ENCODE results near the gene FGF14. TPM values are rescaled to one million over a fixed set of nuclear protein-coding genes. Genes with fewer than 3 reads are reported as not detected.
"Not testable (repeated sequence)": the region's sequence is repeated elsewhere in the genome, so short reads cannot be mapped to it uniquely, and the experiment has no call there.

The FGF14 gene
- total RNA-seq, 4 donors from 2014 or later = 0.08 to 1.4 (median 0.22) TPM

DNA sequence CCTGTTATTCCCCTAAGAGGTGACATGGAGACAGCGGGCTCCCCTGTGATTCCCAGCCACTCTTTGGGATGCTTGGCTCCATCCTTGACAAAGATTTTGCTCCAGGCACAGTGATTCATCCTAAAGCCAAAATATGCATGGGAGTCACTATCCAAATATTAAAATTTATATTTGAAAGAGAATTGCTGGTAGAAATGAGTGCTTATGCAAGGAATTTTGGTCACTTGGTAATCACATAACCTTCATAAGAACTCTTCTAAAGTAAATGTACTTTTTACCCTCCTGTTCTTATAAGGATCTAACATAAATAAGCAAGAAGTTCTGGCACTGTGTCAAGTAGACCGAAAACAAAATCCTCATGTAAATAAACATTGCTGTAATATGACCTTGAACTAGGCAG is 563.5 kb downstream of the FGF14 start:
- Histone ChIP-seq H3K36me3 (no peaks in the 10 kb centered on the region), H3K4me3 (no peak overlapping the region), H3K4me1 (no peaks in the 10 kb centered on the region), H3K9me3 (no peaks in the 10 kb centered on the region), H3K27ac (no peak overlapping the region), H3K27me3 (no peaks in the 10 kb centered on the region)
- WGBS = 40% methylated on average over 2 of the region's 2 CpGs
- DNase-seq (ENCODE audit: low spot score in 2 of 2) = no peak
- TF ChIP-seq CTCF (IDR thresholded peaks at IDR 0.05) = no peak
- TF ChIP-seq POLR2A (IDR thresholded peaks at IDR 0.05) = no peak
- no peak for TF ChIP-seq POLR2AphosphoS5 (IDR thresholded peaks at IDR 0.05)
- TF ChIP-seq EP300 (IDR thresholded peaks at IDR 0.05) = no peak

- H3K27me3 ChIP-seq; H3K27ac ChIP-seq; H3K4me1 ChIP-seq; H3K36me3 ChIP-seq; H3K4me3 ChIP-seq; H3K9me3 ChIP-seq; DNase-seq (ENCODE audit: low spot score in 2 of 2): not testable (repeated sequence)
- WGBS = 73% methylated on average over 4 of the region's 4 CpGs
These were observed 564.1 kb downstream of the FGF14 start for GRCh38 chr13:101837778-101838177.

DNA sequence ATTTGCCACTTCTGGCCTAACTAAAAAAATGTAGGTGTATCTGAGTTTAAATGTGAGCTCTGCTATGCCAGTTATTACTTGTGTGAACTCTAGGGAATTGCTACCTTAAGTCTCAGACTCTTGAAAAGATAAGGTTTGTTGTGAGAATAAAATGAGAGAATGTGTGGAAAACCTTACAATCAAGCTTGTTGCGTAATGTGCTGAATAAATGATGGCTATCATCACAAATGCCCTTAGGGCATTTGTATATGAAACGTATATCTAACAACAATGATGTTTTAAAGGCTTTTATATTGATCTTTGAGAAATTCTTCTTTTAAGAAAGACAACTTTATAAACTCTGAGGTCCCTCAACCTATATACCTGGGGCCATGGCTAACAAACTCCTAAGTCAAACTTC is 564.6 kb downstream of the FGF14 start:
- Histone ChIP-seq H3K4me1 (no peaks in the 10 kb centered on the region), H3K36me3 (no peaks in the 10 kb centered on the region), H3K27me3 (no peaks in the 10 kb centered on the region), H3K4me3 (no peak overlapping the region), H3K9me3 (no peaks in the 10 kb centered on the region), H3K27ac (no peak overlapping the region)
- TF ChIP-seq CTCF (IDR thresholded peaks at IDR 0.05) (no peak), EP300 (IDR thresholded peaks at IDR 0.05) (no peak), POLR2AphosphoS5 (IDR thresholded peaks at IDR 0.05) (no peak), POLR2A (IDR thresholded peaks at IDR 0.05) (no peak)
- no peak for DNase-seq (ENCODE audit: low spot score in 2 of 2)
- WGBS = 74% methylated on average over 2 of the region's 2 CpGs

DNA sequence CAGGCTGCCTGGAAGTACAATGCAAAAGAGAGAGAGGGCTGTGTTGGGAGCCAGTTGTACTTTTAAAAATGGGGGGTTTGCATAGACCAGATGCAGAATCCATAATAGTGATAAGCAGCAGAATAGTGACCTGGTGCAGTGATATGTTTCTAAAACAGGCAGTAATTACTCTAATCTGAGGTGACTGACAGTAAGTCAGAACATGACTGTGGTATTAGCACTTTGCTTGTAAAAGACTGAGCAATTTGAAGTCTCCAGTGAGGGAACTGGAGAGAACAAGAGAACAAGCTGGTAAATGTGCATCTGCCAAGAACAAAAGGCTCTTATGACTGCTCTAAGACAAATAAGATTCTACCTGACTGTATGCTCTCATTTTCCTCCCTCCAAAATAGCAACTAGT is 565.9 kb downstream of the FGF14 start:
- H3K4me3 ChIP-seq = no peak overlapping the region
- no peak for DNase-seq (ENCODE audit: low spot score in 2 of 2)
- no peaks in the 10 kb centered on the region for H3K36me3 ChIP-seq

DNA sequence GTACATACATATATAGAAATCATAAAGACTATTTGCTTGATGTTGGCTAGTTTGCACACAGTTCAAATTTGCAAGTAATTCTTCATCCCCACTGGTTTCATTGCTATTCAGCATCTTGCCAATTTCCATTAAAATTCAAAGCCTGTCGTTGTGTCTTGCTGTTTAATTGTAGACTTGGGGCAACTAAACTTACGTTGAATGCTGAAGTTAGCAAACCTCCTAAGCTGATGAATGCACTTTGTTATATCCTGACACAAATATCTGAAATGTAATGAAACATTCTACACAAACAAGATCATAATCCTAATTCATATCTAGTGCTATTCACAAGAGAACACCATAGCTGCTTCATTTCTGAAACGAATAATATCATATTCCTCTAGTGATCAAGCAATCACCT is 568.2 kb downstream of the FGF14 start:
- H3K27ac ChIP-seq = no peak overlapping the region
- no peaks in the 10 kb centered on the region for H3K27me3 ChIP-seq
- H3K4me1 ChIP-seq = no peaks in the 10 kb centered on the region
- WGBS = 90% methylated on average over 3 of the region's 3 CpGs
- no peak for DNase-seq (ENCODE audit: low spot score in 2 of 2)
- TF ChIP-seq POLR2A (IDR thresholded peaks at IDR 0.05) (no peak), EP300 (IDR thresholded peaks at IDR 0.05) (no peak), CTCF (IDR thresholded peaks at IDR 0.05) (no peak), POLR2AphosphoS5 (IDR thresholded peaks at IDR 0.05) (no peak)
- peaks cover 4% of the 10 kb centered on the region for H3K9me3 ChIP-seq
- H3K4me3 ChIP-seq = no peak overlapping the region
- no peaks in the 10 kb centered on the region for H3K36me3 ChIP-seq

More for the DNA sequence above, 565.9 kb downstream of the FGF14 start:
- Histone ChIP-seq H3K27me3 (no peaks in the 10 kb centered on the region), H3K9me3 (no peaks in the 10 kb centered on the region), H3K27ac (no peak overlapping the region), H3K4me1 (no peaks in the 10 kb centered on the region)
- TF ChIP-seq CTCF (IDR thresholded peaks at IDR 0.05) (no peak), POLR2AphosphoS5 (IDR thresholded peaks at IDR 0.05) (no peak), POLR2A (IDR thresholded peaks at IDR 0.05) (no peak), EP300 (IDR thresholded peaks at IDR 0.05) (no peak)

GRCh38 chr13:101830035-101830434 is 571.8 kb downstream of the FGF14 start:
- no peak for DNase-seq (ENCODE audit: low spot score in 2 of 2)
- no peak for TF ChIP-seq EP300 (IDR thresholded peaks at IDR 0.05)
- no peak for TF ChIP-seq POLR2A (IDR thresholded peaks at IDR 0.05)
- no peak for TF ChIP-seq POLR2AphosphoS5 (IDR thresholded peaks at IDR 0.05)
- TF ChIP-seq CTCF (IDR thresholded peaks at IDR 0.05) = no peak
- no peak overlapping the region for H3K27ac ChIP-seq
- H3K9me3 ChIP-seq = peaks cover 4% of the 10 kb centered on the region
- 76% methylated on average over 2 of the region's 2 CpGs for WGBS
- no peaks in the 10 kb centered on the region for H3K36me3 ChIP-seq
- H3K4me3 ChIP-seq = no peak overlapping the region
- H3K4me1 ChIP-seq = no peaks in the 10 kb centered on the region
- H3K27me3 ChIP-seq = no peaks in the 10 kb centered on the region
